GM19023 (cell line): ENCODE measurements around the gene TMEM245.

Experiments used
- ATAC-seq: cut with Tn5 transposase; IDR thresholded peaks from one replicate; pipeline ENCODE4 v1.9.1; 2021; ENCODE audit warnings: mild to moderate bottlenecking, moderate library complexity; ENCODE audit not compliant: unreplicated experiment

TMEM245 gene

GRCh38 chr9:109033941-109034700, 85.6 kb downstream of the TMEM245 start:
- ATAC-seq = no peak

GRCh38 chr9:109031241-109031640, 88.5 kb downstream of the TMEM245 start:
- ATAC-seq = no peak

- no peak for ATAC-seq
Measured at GRCh38 chr9:109030426-109030825, 89.3 kb downstream of the TMEM245 start.

GRCh38 chr9:109028457-109028856, 91.3 kb downstream of the TMEM245 start:
- ATAC-seq = no peak

- ATAC-seq = no peak
Measured at GRCh38 chr9:109027176-109027575, 92.6 kb downstream of the TMEM245 start.

- ATAC-seq = no peak
Measured at GRCh38 chr9:109026306-109026705, 93.4 kb downstream of the TMEM245 start.

GRCh38 chr9:109022873-109023272, 96.9 kb downstream of the TMEM245 start:
- ATAC-seq = no peak

- no peak for ATAC-seq
Measured at GRCh38 chr9:109020581-109021511, 98.9 kb downstream of the TMEM245 start.

- no peak for ATAC-seq
Measured at GRCh38 chr9:109020113-109020512, 99.6 kb downstream of the TMEM245 start.

GRCh38 chr9:109019420-109019819, 100.3 kb downstream of the TMEM245 start:
- ATAC-seq = no peak

GRCh38 chr9:109017493-109017892, 102.3 kb downstream of the TMEM245 start:
- ATAC-seq = no peak

- ATAC-seq = no peak
Measured at GRCh38 chr9:109017061-109017460, 102.7 kb downstream of the TMEM245 start.

GRCh38 chr9:109016132-109016531, 103.6 kb downstream of the TMEM245 start:
- no peak for ATAC-seq

- no peak for ATAC-seq
Measured at GRCh38 chr9:109014608-109015280, 105.0 kb downstream of the TMEM245 start.

GRCh38 chr9:109013679-109014607, 105.8 kb downstream of the TMEM245 start:
- no peak for ATAC-seq

GRCh38 chr9:109012876-109013678, 106.7 kb downstream of the TMEM245 start, which contains the start of gene CTNNAL1:
CTNNAL1 (minus strand) TSS chr9:109013499; CDS start chr9:109013442, 57 bp downstream.
- ATAC-seq = peak; percentile 84

- peak; percentile 25 for ATAC-seq
Measured at GRCh38 chr9:109012009-109012875, 107.5 kb downstream of the TMEM245 start.

- ATAC-seq = no peak
Measured at GRCh38 chr9:109011231-109011671, 108.5 kb downstream of the TMEM245 start.
